ENCODE data around the gene CCDC18. TPM values are rescaled to one million over a fixed set of nuclear protein-coding genes. Genes with fewer than 3 reads are reported as not detected.
"Not testable (repeated sequence)": the region's sequence is repeated elsewhere in the genome, so short reads cannot be mapped to it uniquely, and the experiment has no call there.

CCDC18 gene
- total RNA-seq, 1 donor from 2014 or later, result 6.9 TPM

DNA sequence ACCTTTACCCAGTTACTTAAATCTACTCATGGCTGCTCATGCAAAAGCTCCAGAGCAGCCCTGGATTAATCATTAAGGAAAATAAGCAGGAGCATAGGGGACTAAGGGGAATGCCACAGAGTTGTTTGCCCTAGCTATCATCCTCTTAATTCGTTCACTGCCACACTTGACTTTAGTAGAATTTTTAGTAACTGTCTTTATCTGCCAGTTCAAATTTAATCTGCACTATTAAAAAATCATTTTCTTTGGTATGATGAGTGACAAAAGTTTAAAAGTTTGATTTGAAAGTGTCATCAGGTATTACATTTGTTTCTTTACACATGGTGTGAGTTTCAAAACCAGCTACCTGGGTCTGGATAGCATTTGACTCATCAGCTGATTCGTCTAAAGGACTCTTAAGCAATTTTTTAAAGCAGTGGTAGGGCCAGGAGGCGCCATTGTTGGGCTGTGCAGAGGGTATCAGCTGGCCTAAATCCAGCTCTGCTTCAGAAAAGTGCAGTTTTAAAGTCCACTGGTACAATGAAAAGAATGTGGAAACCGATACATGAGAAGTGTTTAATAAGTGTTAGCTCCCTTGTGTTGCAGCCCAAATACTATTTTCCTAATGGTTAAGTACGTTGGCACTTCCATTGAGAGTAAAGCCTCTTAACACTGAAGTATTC, 95.2 kb downstream of the CCDC18 start:
- H3K27ac Mint-ChIP-seq (ENCODE audit: unreplicated experiment), result no peak overlapping the region
- no peaks in the 10 kb centered on the region for H3K27me3 Mint-ChIP-seq (ENCODE audit: unreplicated experiment)
- H3K4me1 Mint-ChIP-seq (ENCODE audit: unreplicated experiment), result peaks cover 2% of the 10 kb centered on the region
- TF ChIP-seq, protein P1, sequence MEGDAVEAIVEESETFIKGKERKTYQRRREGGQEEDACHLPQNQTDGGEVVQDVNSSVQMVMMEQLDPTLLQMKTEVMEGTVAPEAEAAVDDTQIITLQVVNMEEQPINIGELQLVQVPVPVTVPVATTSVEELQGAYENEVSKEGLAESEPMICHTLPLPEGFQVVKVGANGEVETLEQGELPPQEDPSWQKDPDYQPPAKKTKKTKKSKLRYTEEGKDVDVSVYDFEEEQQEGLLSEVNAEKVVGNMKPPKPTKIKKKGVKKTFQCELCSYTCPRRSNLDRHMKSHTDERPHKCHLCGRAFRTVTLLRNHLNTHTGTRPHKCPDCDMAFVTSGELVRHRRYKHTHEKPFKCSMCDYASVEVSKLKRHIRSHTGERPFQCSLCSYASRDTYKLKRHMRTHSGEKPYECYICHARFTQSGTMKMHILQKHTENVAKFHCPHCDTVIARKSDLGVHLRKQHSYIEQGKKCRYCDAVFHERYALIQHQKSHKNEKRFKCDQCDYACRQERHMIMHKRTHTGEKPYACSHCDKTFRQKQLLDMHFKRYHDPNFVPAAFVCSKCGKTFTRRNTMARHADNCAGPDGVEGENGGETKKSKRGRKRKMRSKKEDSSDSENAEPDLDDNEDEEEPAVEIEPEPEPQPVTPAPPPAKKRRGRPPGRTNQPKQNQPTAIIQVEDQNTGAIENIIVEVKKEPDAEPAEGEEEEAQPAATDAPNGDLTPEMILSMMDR (IDR thresholded peaks at IDR 0.05), result no peak
- peaks cover 10% of the 10 kb centered on the region for H3K9me3 Mint-ChIP-seq (ENCODE audit: unreplicated experiment)
- peaks cover 18% of the 10 kb centered on the region for H3K36me3 Mint-ChIP-seq (ENCODE audit: unreplicated experiment)
- H3K4me3 Mint-ChIP-seq (ENCODE audit: unreplicated experiment), result no peak overlapping the region
- no peak for DNase-seq (ENCODE audit: extremely low spot score, unreplicated experiment)

DNA sequence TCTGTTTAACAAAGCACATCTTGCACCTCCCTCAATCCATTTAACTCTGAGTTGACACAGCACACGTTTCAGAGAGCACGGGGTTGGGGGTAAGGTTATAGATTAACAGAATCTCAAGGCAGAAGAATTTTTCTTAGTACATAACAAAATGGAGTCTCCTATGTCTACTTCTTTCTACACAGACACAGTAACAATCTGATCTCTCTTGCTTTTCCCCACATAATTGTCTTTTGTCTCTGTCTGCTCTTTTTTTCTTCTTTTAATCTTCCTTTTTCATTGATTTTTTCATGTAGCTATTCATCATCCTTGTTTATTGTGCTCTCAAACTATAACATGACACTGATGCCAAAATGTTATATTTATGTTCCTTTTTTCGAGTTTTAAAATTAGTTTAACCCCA, 97.0 kb downstream of the CCDC18 start:
- not testable (repeated sequence) for H3K27ac Mint-ChIP-seq (ENCODE audit: unreplicated experiment); H3K4me3 Mint-ChIP-seq (ENCODE audit: unreplicated experiment); DNase-seq (ENCODE audit: extremely low spot score, unreplicated experiment); H3K4me1 Mint-ChIP-seq (ENCODE audit: unreplicated experiment); H3K27me3 Mint-ChIP-seq (ENCODE audit: unreplicated experiment)
- Mint-ChIP-seq H3K9me3 (ENCODE audit: unreplicated experiment) (peaks cover 11% of the 10 kb centered on the region), H3K36me3 (ENCODE audit: unreplicated experiment) (peaks cover 21% of the 10 kb centered on the region)

DNA sequence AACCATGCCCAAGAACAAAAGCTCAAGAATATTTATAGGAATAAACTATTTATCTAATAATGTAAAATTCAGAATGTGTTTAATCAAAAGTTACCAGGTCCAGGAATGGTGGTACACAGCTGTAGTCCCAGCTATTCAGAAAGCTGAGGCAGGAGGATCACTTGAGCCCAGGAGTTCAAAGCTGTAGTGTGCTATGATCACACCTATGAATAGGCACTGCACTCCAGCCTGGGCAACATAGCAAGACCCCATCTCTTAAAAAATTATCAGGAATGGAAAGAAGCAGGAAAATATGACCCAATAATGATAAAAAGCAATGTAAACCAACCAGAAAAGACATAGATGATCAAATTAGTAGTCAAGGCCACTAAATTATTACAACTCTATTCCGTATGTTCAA, 103.0 kb downstream of the CCDC18 start:
- no peak overlapping the region for H3K4me3 Mint-ChIP-seq (ENCODE audit: unreplicated experiment)
- H3K4me1 Mint-ChIP-seq (ENCODE audit: unreplicated experiment), result no peaks in the 10 kb centered on the region
- H3K27ac Mint-ChIP-seq (ENCODE audit: unreplicated experiment), result no peak overlapping the region
- TF ChIP-seq, protein P1 (IDR thresholded peaks at IDR 0.05), result no peak
- H3K36me3 Mint-ChIP-seq (ENCODE audit: unreplicated experiment), result peaks cover 26% of the 10 kb centered on the region
- H3K9me3 Mint-ChIP-seq (ENCODE audit: unreplicated experiment), result peaks cover 11% of the 10 kb centered on the region
- DNase-seq (ENCODE audit: extremely low spot score, unreplicated experiment), result no peak
- H3K27me3 Mint-ChIP-seq (ENCODE audit: unreplicated experiment), result no peaks in the 10 kb centered on the region

DNA sequence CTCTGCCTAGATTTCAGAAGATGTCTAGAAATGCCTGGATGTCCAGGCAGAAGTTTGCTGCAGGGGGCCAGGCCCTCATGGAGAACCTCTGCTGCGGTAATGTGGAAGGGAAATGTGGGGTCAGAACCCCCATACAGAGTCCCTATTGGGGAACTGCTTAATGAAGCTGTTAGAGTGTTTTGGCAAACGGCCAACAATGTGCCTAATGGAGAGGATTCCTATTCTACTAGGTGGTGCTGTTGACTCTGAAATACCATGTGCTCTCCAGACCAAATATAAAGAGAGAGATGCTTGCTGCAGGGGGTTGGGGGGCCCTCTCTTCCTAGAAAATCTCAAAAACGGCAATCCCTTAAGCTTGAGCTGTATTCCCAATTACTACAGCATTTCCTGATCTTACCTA, 108.0 kb downstream of the CCDC18 start:
- Mint-ChIP-seq H3K9me3 (ENCODE audit: unreplicated experiment) (peaks cover 12% of the 10 kb centered on the region), H3K27ac (ENCODE audit: unreplicated experiment) (no peak overlapping the region), H3K36me3 (ENCODE audit: unreplicated experiment) (peaks cover 27% of the 10 kb centered on the region), H3K4me3 (ENCODE audit: unreplicated experiment) (no peak overlapping the region), H3K4me1 (ENCODE audit: unreplicated experiment) (no peaks in the 10 kb centered on the region), H3K27me3 (ENCODE audit: unreplicated experiment) (no peaks in the 10 kb centered on the region)
- DNase-seq (ENCODE audit: extremely low spot score, unreplicated experiment), result no peak
- TF ChIP-seq, protein P1 (IDR thresholded peaks at IDR 0.05), result no peak

DNA sequence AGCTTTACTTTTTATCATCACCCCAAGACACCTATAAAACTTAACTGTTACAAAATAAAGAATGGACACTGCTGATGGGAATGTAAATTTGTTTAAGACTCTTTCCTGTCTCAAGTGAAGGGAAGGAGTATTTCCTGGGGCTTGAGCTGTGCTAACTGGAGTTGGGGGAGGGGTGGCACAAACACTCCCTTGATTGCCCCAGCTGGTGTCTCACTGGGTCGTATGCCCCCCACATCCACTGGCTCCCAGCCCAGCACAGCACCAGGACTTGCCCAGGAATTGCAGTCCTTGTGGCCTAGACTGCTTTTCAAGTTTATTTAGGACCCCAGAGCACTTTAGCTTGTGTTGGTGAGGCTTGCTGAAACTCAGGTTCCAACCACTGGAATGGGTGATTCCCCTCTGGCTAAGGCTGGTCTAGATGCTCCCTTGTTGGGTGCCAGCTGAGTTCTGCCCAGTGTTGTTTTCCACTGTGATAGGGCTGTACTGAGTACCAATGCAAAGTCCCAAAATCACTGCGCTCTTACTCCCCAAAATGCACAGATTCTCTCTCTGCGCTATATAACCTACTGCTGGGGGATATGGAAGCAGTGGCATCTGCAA, 116.1 kb downstream of the CCDC18 start:
- Mint-ChIP-seq H3K27me3 (ENCODE audit: unreplicated experiment) (no peaks in the 10 kb centered on the region), H3K4me1 (ENCODE audit: unreplicated experiment) (no peaks in the 10 kb centered on the region), H3K36me3 (ENCODE audit: unreplicated experiment) (peaks cover 10% of the 10 kb centered on the region), H3K27ac (ENCODE audit: unreplicated experiment) (no peak overlapping the region), H3K4me3 (ENCODE audit: unreplicated experiment) (no peak overlapping the region), H3K9me3 (ENCODE audit: unreplicated experiment) (peaks cover 11% of the 10 kb centered on the region)
- DNase-seq (ENCODE audit: extremely low spot score, unreplicated experiment), result no peak
- TF ChIP-seq, protein P1 (IDR thresholded peaks at IDR 0.05), result no peak
